Breast epithelium (tissue), 3 donors: ENCODE data around the gene ZNF22.

Experiments used
- POLR2A ChIP-seq: fragments of 450-650 bp; IDR thresholded peaks from one replicate; pipeline ENCODE4 v1.6.1; 2016; ENCODE audit warnings: antibody characterized with exemption, mild to moderate bottlenecking, moderate library complexity
- POLR2AphosphoS5 ChIP-seq, 3 donors: sonication (generic); formaldehyde crosslinking; IDR thresholded peaks; one replicate each; pipeline ENCODE4 v1.6.1; 2017; ENCODE audit warnings: antibody characterized with exemption in 3 of 3
- TF ChIP-seq, protein P1 (sequence below), 3 donors: fragments of 450-650 bp; IDR thresholded peaks; one replicate each; pipeline ENCODE4 v1.5.1; 2016 to 2017; ENCODE audit warnings: antibody characterized with exemption in 3 of 3, mild to moderate bottlenecking in 3 of 3, moderate library complexity in 3 of 3

DNA sequence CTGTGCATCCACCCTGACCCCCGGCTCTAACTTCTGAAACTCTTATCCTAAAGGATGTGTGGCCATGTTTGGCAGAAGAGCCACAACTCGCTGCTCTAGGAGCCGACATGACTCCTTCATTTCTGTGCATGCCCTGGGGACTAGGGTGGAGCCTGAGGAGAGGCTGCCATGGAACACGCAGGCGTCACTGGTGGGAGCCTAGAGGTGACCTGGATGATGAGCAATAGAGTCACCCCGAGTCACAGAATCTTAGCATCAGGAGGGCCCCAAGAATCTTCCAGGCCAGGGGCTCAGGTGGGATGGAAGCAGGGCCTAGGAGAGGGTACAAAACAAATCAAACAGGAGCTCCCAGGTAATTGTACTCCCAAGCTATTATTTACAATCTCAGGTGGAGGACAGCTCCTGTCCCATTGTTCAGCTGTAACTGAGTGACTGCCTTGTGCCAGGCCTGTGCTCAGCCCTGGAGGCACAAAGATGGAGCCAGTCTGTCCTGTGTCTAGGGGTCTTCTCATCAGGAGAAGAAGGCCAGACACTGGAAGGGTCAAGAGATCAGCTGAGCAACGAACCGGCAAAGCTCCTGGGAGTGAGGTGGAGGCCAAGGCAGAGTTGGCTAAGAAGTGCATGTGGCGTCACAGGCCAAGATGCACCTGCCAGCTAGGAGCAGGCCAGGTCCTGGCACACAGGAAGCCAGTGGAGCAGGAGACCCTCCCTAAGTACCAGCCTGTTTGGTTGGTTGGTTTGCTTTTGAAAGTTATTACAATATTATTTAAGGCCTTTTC, 5.8 kb upstream of the ZNF22 start:
- TF ChIP-seq POLR2AphosphoS5 (IDR thresholded peaks at IDR 0.05) (no peak), POLR2A (no peak)
- TF ChIP-seq, protein P1, sequence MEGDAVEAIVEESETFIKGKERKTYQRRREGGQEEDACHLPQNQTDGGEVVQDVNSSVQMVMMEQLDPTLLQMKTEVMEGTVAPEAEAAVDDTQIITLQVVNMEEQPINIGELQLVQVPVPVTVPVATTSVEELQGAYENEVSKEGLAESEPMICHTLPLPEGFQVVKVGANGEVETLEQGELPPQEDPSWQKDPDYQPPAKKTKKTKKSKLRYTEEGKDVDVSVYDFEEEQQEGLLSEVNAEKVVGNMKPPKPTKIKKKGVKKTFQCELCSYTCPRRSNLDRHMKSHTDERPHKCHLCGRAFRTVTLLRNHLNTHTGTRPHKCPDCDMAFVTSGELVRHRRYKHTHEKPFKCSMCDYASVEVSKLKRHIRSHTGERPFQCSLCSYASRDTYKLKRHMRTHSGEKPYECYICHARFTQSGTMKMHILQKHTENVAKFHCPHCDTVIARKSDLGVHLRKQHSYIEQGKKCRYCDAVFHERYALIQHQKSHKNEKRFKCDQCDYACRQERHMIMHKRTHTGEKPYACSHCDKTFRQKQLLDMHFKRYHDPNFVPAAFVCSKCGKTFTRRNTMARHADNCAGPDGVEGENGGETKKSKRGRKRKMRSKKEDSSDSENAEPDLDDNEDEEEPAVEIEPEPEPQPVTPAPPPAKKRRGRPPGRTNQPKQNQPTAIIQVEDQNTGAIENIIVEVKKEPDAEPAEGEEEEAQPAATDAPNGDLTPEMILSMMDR (IDR thresholded peaks at IDR 0.05): no peak
